Kidney capillary endothelial cell (primary cell): ENCODE results near the gene CORO2A.

Source experiments
- DNase-seq: peaks from one replicate; pipeline ENCODE4 v3.0.0-alpha.2; 2018; ENCODE audit warnings: low spot score

The CORO2A gene

DNA sequence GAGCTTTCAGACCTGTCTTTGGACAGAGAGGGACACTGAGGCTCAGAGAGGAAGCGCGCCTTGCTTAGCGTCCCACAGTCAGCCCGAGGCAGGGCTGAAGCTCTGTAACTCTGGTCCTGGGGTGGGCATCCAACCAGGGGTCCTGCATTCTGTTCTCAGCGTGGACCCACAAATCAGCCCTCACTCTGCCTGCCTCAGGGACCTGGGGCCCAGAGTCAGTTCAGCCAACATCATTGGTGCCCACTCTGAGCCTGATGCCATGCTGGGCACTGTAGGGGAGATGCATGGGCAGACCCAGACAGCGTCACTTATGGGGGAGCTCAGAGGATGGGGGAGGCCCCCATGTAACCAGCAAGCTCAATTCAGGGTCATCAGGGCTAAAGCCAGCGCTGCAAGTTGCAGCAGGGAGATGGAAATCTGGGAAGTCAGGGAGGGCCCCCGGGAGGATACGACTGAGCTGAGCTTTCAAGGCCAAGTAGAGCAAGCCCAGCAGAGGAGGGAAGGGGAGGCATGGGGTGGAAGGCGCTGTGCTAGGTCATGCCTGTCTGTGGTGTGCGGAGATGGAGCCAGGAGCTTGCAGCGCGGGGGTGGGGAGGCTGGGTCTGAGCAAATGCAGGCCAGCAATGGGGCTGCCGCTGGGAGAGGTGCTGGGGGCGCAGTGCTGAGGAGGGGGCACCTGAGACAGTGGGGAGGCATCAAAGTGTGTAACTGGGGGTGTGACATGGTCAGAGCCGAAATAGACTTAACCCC lies 21.1 kb downstream of the CORO2A start:
- DNase-seq, result no peak

DNA sequence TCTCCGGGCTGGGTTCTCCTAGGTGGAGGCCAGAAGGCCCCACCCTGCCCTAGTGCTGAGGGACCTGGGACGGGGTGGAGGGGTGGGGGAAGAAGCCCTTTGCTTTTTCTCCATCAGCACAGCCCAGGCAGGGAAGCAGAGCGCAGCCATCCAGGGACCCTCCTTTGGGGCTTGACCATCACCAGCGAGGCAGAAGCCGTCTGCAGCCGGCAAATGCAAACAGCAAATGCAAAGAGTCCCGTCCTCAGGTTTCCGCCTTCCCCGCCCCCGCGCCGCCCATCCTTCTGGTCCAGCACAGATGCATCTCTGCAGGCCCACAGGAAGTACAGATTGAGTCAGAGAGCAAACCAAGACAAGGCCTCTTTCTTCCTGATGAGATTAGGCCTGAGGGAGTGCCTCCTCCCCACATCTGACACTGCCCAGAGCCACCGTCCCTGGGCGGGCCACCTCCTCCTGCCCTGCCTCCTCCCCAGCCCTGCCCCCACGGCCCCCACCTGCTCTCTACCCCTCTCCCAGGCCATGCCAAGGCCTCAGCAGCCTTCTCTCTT lies 23.4 kb downstream of the CORO2A start:
- peak; percentile 40 for DNase-seq

DNA sequence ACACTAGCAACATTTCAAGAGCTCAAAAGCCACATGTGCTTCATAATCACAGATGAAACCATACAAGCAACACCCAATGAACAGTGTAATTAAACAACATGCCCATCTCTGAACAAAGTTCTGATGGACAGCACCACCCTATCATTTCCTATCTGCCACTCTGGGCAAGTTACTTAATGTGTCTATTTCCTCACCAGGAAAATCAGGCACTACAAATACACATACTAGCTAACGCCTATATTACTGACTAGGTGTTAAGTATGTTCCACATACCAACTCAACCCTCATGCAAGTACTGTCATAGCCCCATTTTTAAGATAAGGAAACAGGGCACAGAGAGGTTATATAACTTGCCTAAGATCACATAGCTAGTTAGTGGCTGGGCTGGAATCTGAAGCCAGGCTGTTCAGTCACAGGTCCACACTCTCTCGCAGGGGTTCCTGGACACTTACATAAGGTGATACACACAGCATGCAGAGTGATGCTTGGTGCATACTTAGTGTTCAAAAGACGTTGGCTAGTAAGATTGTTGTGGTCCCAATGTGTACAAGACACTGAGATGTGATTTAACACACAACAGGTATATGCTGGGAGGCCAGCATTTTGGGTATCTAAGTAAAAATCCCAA lies 24.2 kb downstream of the CORO2A start:
- no peak for DNase-seq

DNA sequence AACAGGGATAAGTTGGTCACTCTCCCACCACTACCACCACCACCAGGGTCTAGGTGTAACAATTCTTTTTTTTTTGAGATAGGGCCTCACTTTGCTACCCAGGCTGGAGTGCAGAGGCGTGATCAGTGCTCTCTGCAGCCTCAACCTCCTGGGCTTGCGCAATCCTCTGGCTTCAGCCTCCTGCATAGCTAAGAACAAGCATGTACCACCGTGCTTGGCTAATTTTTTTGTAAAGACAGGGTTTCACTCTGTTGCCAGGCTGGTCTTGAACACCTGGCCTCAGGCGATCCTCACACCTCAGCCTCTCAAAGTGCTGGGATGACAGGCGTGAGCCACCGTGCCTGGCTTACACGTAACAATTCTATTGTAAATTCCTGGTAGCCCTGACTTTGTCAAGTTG lies 27.5 kb downstream of the CORO2A start:
- no peak for DNase-seq

DNA sequence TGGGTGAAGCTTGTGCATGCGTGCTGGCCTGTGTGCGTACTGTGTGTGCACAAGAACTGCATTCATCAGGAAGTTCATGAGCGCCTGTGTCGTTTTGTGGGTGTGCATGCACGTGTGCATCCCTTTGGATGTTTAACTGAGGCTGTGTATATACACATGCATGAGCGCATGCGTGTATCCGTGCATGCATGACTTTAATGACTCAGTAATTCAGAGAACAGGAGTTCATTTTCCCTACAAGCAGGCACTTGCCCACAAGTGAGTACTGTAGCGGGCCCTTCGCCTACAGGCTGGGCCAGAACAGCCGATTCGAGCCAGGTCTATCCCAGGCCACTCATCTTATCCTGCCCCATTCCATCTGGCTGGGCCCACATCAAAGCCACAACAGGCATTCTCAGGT lies 29.8 kb downstream of the CORO2A start:
- DNase-seq, result no peak

DNA sequence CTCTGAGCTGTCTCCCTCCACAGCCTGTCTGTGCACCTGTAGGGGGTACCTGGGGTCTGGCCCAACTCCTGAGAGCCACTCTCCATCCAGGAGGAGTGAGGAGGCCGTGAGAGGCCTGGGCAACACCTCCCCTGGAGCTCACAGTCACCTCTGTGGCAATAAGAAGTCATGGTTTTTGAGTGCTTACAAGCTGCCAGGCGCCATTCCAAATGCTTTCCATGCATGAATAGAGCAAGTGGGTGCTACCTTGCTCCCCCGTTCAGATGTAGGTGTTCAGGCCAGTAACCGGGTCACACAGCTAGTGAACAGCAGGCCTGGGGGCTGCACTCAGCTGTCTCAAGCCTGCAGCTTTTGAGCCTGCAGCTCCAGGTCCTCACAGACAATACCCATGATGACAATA lies 30.6 kb downstream of the CORO2A start:
- DNase-seq, result no peak

DNA sequence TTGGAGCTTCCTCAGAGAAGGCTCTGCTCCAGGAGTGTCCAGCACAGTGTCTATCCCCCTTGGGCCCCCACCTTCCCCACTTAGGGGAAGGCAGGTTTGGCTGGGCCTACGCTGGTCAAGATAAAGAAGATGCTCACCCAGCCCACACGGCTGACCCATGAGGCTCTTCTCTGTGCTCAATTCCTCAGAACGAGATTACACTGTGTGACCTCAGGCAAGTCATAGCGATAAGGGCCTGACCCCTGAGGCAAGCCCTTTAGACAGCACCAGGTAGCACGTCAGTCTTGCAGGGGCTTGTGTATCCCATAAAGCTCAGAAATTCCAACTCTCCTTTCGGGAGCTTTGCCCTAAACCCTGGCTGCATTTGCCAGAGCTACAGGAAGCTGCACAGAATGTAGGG lies 32.6 kb downstream of the CORO2A start:
- DNase-seq, result no peak

DNA sequence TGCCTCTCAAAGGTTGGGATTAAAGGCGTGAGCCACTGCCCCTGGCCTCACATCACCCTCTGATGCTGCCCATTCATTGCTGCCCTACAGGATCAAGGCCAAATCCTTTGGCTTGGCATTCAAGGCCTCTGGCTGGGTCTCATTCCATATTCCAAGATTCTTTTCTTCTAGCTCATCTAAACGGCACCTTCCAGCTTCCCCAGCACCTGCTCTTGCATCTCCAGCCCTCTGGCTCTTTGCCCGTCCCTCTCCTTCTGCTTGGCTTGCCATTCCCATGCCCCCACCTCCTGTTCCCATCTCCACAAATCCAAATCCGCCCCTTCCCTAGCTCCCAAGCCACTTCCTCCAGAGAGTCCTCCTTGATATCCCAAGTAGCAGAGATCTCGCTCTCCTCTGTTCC lies 33.1 kb downstream of the CORO2A start:
- DNase-seq, result no peak

DNA sequence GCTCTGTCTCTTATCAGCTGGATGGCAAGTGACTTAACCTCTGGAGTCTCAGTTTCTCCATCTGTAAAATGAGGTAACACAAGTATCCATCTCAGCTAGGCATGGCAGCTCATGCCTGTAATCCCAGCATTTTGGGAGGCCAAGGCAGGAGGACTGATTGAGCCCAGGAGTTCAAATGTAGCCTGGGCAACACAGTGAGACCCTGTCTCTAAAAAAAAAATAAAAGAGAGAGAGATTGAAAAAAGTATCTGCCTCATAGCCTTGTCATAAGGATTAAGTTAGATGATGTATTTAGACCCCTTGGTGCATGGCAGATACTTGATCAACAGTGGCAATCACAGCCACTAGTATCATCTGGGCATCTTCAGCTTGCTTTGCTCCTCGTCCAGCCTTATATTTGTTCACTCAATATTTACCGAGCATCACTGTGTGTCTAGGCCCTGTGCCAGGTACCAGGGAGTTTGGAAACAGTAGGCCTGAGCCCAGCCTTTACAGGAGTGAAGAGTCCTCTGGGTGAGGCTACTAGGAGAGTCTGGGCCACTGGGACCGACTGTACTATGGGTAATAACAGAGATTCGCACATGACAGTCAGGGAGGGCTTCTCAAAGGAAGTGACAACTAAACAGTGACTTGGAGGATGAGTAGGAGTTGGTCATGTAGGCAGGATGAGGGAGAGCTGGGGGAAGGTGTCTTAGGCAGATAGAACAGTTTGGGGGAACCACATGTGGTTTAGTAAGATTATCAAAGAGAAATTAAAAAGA lies 34.2 kb downstream of the CORO2A start:
- no peak for DNase-seq

DNA sequence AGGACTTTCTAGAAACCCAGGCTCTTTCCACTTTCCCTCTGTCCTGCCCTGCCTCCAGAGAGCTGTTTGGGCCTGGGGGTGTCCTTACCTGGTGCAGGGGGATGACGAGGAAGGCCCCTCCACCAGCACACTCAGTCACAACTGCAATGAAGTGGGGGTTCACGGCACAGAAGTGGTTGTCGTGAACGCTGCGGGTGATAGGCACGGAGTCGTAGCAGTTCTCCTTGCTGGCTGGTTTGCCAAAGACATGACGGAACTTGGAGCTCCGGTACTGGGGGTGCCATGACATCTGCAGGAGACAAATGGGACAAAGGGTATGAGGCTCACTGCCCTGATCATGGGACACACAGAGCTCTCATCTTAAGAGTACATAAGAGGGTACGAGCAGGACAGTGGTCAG lies 35.1 kb downstream of the CORO2A start:
- DNase-seq, result no peak

DNA sequence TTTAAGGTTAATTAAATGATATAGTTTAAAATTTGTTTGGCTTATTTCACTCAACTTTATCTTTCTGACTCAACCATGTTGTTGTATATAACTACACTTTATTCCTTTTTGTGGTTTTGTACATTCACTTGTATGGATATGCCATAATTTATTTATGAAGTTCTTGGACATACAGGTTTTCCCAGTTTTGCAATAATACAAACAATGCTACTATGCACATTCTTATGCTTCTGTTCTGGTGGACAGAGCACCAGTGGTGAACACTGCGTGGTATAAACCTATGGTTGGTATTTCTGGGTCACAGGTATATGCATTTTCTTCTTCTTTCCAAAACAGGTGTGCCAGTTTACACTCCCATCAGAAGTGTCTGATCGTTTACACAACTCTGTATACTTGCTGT lies 37.8 kb downstream of the CORO2A start:
- DNase-seq, result no peak

DNA sequence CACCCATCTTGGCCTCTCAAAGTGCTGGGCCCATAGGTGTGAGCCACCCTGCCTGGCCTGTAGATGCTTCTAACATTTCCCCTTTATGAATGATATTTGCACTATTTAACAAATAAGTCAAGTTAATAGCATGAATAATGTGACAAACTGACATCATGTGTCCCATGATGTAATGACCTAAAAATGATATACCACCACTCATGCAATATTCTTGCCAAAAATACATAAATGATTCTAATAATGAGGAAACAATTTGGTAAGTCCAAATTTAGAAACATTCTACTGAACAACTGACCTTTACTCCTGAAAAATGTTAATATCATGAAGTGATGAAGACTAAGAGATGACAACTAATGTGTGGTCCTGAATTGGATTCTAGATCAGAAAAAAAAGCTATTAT lies 39.9 kb downstream of the CORO2A start:
- no peak for DNase-seq

DNA sequence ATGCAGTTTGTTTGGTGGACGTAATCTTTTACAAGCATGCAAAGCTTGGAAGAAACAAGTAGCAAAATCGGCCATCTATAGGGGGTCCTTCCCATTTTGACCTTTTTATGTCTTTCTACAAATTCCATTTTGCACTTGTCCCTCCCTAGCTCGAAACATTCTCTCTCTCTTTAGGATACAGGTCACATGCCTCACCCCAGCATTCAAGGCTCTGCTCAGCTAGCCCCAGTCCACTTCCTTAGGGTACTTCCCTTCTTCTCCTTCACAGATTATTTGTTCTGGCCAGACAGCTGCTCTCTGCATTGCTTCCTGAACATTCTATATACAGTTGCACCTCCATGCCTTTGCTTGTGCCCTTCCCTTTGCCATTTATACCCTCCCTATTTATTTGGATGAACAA lies 41.7 kb downstream of the CORO2A start:
- DNase-seq, result no peak

DNA sequence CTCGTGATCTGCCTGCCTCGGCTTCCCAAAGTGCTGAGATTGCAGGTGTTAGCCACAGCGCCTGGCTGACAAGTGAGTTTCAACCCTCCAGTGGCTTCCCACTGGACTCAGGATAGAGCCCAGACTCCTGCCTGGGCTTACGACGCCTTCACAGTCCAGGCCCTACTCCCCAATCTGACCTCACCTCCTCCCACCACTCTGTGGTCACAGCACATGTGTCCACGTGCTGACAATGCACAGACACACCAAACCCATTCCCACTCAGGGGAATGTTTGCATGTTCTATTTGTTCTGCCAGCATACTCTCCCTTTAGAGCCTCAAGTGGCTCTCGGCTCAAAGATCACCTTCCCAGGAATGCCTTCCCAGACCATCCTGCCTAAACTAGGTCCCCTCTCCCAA lies 42.3 kb downstream of the CORO2A start:
- DNase-seq, result no peak

DNA sequence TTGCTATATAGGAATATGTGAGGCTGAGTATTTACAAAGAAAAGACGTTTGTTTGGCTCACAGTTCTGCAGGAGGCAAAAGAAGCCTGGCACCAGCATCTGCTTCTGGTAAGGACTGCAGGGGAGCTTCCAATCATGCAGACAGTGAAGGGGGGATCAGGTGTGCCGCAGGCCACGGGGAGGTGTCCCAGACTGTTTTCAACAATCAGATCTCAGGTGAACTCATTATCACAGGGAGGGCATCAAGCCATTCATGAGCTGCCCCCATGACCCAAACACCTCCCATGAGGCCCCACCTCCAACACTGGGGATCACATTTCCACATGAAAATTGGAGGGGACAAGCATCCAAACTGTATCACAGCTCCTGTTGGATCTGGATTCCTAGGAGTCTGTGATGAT lies 43.0 kb downstream of the CORO2A start:
- no peak for DNase-seq

DNA sequence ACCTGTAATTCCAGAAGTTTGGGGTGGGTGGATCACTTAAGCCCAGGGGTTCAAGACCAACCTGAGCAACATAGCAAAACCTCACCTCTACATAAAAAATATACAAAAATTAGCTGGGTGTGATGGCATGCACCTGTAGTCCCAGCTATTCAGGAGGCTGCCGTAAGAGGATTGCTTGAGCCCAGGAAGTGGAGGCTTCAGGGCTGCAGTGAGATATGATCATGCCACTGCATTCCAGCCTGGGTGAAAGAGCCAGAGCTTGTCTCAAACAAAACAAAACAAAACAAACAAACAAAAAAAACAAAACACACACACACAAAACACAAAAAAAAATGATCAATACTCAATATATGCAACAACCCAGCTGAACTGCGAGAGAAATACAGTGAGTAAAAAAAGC lies 44.0 kb downstream of the CORO2A start:
- DNase-seq, result no peak

DNA sequence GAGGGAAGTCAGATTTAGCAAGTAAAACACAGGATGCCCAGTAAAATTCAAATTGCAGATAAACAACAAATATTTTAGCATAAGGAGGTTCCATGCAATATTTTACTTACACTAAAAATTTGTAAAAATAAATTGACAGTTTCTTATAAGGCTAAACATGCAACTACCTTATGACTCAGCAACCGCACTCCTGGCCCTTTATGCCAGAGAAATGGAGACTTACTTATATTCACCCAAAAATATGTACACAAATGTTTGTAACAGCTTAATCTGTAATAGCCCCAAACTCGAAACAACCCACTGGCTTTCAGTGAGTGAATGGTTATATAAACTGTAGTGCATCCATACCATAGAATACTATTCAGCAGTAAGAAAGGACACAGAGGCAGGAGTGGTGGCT lies 44.9 kb downstream of the CORO2A start:
- DNase-seq, result no peak

DNA sequence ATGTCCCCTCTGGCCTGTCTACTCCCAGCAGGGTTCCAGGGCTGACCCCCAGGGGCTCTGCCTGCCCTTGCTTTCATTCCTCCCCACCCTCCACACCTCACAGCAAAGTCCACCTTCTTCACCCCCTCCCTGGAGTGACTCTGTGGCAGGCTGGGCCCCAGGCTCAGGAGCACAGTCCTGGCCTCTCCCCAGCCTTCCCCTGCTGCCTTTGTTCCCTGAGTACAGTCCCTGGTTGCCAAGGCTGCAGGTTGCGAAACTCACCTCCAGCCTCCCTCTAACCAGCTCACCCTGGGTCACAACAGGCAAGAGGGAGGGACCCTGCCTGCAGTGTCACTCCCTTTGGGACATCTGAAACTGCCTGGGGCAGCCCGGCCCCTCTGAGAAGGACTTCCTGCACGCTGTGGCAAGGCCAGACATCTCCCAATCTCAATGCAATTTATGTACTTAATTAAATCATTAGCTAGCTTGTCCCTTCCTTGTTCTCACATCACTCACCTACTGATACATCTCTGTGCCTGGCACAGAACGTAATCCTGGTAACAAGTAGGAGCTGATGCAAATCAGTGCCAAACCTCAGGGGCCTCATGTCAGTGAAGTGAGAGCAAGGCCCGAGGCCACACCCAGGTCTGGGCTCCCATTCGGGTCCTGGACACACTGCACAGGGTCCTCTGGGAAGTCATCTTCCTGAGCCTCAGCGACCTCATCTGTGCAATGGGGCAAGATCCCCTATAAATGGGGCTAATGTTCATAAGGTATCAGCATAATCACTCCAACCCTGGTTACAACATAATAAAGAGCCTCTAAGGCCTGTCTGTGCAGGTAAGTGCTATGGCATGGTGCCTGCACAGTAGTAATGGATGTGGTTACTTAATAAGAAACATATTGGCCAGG lies 46.1 kb downstream of the CORO2A start:
- DNase-seq, result no peak

DNA sequence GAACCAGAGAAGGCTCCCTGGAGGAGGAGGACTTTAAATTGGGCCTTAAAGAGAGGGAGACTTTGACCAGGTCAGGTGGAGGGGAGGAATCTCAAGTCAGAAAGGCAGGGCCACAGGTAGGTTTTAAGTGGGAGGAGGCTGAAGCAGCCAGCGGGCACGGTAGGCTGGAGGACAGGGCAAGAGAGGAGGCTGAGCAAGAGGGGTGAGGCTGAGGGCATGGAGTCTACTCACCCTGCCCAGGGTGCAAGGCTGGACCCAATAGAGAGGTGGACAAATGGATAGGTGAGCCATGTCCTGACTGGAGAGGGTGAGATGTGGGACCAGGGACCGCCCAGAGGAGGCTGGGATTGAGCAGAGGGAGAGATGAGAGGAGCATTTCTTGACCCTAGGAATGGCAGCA lies 47.8 kb downstream of the CORO2A start:
- no peak for DNase-seq

DNA sequence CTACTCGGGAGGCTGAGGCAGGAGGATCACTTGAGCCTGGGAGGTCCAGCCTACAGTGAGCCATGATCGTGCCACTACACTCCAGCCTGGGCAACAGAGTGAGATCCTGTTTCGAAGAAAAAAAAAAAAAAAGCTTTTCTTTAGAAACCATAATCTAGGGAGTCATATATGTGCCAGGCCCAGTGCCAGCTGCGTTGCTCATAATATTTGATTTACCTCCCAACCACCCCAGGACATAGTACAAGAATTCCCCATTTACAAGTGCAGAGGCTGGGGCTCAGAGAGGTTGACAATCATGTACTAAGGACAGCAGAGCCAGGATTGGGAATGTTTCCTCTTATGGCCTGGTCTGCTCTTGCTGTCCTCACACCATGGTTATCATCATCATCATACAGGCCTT lies 48.4 kb downstream of the CORO2A start:
- DNase-seq, result no peak

DNA sequence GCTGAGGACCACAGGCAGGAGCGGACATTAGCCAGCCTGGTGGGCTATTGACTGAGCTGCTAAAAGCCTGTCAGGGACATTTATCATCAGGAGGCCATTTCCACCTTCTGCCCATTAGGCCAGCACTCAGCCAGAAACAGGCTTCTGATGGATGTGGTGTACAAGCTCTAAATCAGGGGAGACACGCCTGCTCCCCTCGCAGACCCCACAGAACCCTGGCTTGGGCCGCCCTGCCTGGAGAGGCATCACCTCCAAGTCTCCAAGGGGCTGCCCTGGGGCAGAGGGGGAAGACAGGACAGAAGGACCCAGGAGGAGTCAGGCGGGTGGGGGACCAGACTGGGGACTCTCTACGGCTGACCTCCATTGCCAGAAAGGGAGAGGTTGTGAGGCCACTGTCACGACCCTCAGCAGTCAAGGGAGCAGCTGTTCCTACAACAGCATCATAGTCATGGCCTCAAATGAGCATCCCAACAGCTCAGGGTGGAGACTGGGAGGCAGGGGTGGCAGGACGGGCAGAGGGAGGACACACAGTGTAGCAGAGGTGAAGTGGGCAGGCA lies 49.4 kb downstream of the CORO2A start:
- no peak for DNase-seq
